ENCODE data around the gene GRID1. TPM values are rescaled to one million over a fixed set of nuclear protein-coding genes. Genes with fewer than 3 reads are reported as not detected.

GRID1 gene
- total RNA-seq, 1 donor = not detected

GRCh38 chr10:85868627-85869499 lies 497.7 kb downstream of the GRID1 start:
- H3K4me3 ChIP-seq (ENCODE audit: low read depth, low read length) = no peak overlapping the region
- no peak for DNase-seq (ENCODE audit: low read depth)
- TF ChIP-seq CTCF (IDR thresholded peaks at IDR 0.05; ENCODE audit: insufficient read depth, low read length) = no peak

- H3K4me3 ChIP-seq (ENCODE audit: low read depth, low read length) = no peak overlapping the region
- DNase-seq (ENCODE audit: low read depth) = no peak
- no peak for TF ChIP-seq CTCF (IDR thresholded peaks at IDR 0.05; ENCODE audit: insufficient read depth, low read length)
These were observed 501.6 kb downstream of the GRID1 start for GRCh38 chr10:85864868-85865526.

GRCh38 chr10:85864173-85864549 lies 502.4 kb downstream of the GRID1 start:
- no peak overlapping the region for H3K4me3 ChIP-seq (ENCODE audit: low read depth, low read length)
- DNase-seq (ENCODE audit: low read depth) = no peak
- no peak for TF ChIP-seq CTCF (IDR thresholded peaks at IDR 0.05; ENCODE audit: insufficient read depth, low read length)

- H3K4me3 ChIP-seq (ENCODE audit: low read depth, low read length) = no peak overlapping the region
- TF ChIP-seq CTCF (IDR thresholded peaks at IDR 0.05; ENCODE audit: insufficient read depth, low read length) = no peak
- no peak for DNase-seq (ENCODE audit: low read depth)
These were observed 503.1 kb downstream of the GRID1 start for GRCh38 chr10:85863301-85864172.

- no peak overlapping the region for H3K4me3 ChIP-seq (ENCODE audit: low read depth, low read length)
- DNase-seq (ENCODE audit: low read depth) = no peak
- no peak for TF ChIP-seq CTCF (IDR thresholded peaks at IDR 0.05; ENCODE audit: insufficient read depth, low read length)
These were observed 503.8 kb downstream of the GRID1 start for GRCh38 chr10:85862771-85863170.

GRCh38 chr10:85861513-85862197 lies 504.9 kb downstream of the GRID1 start:
- DNase-seq (ENCODE audit: low read depth) = no peak
- H3K4me3 ChIP-seq (ENCODE audit: low read depth, low read length) = no peak overlapping the region
- no peak for TF ChIP-seq CTCF (IDR thresholded peaks at IDR 0.05; ENCODE audit: insufficient read depth, low read length)

Data from fibroblast of the aortic adventitia (primary cell).